Posterior vena cava (tissue), 2 donors: Measurements from ENCODE around the gene NME3. TPM values are rescaled to one million over a fixed set of nuclear protein-coding genes. Genes with fewer than 3 reads are reported as not detected.
A peak's percentile ranks its signal among the peaks of the same experiment; 100 is the strongest.

Experiments used
- DNase-seq: peaks from one replicate; pipeline ENCODE4 v3.0.0-alpha.2; 2020; ENCODE audit warnings: low spot score
- intact Hi-C, 2 donors: fragments of 100-400 bp; cut with DNase I; formaldehyde crosslinking; loops; one replicate each; pipeline versions ENCODE4 v1.14.1 to v1.14.2; 2022 to 2023
- total RNA-seq, 2 donors: library from RNA; stranded (reverse); fragmentation: NEBNext Ultra II Directional; extraction: Animal tissue kit (Norgen Biotek cat#: 25700); gene quantifications; one replicate each; pipeline ENCODE4 v1.2.1, GENCODE V29; 2021
- donor health status: DM: yes; HTN: yes; CAD: no.
- donor health status: DM: yes; HTN: yes; CAD: no.

NME3 gene
- total RNA-seq, 2 donors from 2014 or later, result 31.6 to 47.0 TPM

DNA sequence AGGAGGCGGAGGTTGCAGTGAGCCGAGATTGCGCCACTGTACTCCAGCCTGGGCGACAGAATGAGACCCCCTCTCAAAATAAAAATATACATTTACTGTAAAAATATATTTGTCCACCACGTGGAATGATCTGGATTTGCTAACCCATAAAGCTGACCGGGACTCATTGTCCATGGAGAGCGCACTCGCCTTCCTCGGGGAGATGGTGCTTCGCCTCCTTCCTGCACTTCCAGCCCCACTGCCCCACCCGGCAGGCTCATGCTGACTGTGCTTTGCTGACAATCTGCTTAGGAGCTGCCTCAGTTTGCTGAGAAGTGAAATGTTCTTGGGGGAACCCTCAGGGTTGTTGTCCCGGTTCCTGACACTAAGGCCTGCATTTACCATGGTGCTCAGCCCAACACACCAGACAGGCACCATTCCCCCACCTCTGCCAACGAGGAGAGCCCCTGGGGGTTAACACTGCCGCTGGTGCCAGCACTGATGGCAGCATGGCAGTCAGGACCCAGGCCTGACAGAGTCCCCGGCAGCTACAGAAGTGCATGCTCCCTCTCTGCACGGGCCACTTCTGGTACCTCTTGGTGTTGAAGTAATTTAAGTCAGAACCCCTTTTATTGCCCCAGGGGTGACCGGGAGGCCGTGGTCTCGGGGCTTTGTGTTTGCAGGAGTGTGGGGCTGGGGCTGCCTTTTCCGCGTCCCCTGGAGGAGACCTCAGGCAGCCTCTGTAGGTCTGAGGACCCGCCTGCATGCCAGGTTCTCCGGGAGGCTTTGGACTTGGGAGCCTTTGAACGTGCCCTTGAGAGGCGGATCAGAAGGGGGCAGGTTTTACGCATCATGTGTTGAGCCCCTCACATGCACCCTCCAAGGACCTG lies 13.9 kb upstream of the NME3 start:
- intact Hi-C loops, result no loop called here
- DNase-seq, result no peak

GRCh38 chr16:1782408-1783264 lies 11.3 kb upstream of the NME3 start, which contains the start of the genes NUBP2 and SPSB3:
Gene NUBP2 (plus strand): TSS chr16:1782960. CDS start chr16:1783021, 61 bp downstream.
Gene SPSB3 (minus strand): TSS chr16:1782571. CDS start chr16:1781483, 1,088 bp downstream.
- DNase-seq, result peak; percentile 100
- intact Hi-C loops, result no loop called here

- DNase-seq, result no peak
- intact Hi-C loops, result no loop called here
These were observed 10.5 kb upstream of the NME3 start for GRCh38 chr16:1781758-1782407.

GRCh38 chr16:1781254-1781653 lies 9.9 kb upstream of the NME3 start:
- intact Hi-C loops, result no loop called here
- no peak for DNase-seq

DNA sequence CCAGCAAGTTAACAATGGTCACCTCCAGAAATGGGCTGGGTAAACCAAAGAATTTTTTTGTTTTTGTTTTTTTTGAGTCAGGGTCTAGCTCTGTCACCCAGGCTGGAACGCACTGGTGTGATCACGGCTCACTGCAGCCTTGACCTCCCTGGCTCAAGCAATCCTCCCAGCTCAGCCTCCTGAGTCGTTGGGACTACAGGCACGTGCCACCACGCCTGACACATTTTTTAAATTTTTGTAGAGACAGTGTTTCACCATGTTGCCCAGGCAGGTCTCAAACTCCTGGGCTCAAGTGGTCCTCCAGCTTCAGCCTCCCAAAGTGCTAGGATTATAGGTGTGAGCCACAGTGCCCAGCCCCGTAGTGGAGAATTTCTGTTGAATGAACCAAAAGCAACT lies 9.3 kb upstream of the NME3 start:
- DNase-seq, result no peak

GRCh38 chr16:1779741-1780676 lies 8.7 kb upstream of the NME3 start:
- intact Hi-C loops, result no loop called here
- no peak for DNase-seq

More for the DNA sequence above, 9.3 kb upstream of the NME3 start:
- intact Hi-C loops, result no loop called here

DNA sequence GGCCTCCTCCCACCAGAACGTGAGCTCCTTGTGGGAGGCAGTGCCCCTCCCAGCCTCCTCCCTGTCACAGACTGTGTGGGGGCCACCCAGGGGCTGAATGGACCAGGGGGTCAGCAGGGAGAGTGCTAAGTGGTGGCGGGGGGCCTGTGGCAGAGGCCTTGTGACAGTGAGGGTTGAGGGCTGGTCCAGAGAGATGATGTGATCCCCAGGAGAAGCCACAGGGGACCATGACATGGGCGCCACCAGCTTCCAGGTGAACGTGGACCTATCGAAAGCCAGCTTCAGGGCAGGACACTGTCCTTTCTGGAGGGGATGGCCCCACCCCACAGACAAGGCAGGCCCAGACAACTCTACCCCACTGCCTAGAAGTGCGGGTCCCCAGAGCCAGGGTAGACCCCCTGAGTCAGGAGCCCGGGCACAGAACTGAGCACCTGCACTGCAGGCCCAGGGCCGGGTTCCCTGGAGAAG lies 7.9 kb upstream of the NME3 start:
- intact Hi-C loops, result no loop called here
- DNase-seq, result no peak

- intact Hi-C loops, result no loop called here
- DNase-seq, result no peak
These were observed 7.1 kb upstream of the NME3 start for GRCh38 chr16:1778200-1779179.

DNA sequence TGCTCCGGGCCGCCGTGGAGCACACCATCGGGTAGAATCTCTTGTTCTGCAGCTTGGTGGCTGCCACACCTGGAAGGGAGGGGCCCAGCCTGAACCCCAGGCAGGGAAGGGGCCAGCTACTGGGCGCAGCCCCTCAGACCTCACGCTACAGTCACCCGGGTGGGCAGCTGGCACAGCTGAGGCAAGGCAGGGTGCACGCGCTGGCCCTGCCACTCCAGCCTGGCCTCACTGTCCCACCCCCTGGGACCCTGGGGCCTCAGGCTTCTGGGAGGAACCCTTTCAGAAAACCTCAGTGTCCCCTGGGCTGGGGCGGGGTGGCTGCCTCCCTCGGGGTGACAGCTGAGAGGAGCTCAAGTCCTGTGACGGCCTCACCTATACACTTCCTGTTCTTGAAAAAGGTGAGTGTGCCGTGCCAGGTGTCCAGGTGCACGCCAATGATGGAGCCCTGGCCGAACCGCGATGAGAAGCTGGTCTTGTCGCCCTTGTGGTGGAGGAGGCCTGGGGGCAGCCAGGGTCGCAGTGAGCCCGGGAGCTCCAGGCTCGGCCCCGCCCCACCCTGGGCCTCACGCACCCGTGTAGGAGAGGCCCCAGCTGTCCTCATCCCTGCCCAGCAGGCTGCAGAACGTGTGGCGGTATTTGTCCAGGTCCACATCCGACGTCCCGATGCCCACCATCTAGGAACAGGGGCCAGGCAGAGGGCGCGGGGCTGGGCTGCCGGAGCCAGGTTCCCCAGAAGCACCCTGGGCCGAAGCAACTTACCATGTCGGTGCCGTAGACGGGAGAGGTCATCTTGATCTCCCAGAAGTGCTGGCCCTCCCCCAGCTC lies 6.2 kb upstream of the NME3 start:
- DNase-seq, result no peak
- intact Hi-C loops, result no loop called here

- intact Hi-C loops, result no loop called here
- DNase-seq, result no peak
These were observed 5.6 kb upstream of the NME3 start for GRCh38 chr16:1776991-1777374.

- intact Hi-C loops, result no loop called here
- no peak for DNase-seq
These were observed 5.3 kb upstream of the NME3 start for GRCh38 chr16:1776672-1776955.

DNA sequence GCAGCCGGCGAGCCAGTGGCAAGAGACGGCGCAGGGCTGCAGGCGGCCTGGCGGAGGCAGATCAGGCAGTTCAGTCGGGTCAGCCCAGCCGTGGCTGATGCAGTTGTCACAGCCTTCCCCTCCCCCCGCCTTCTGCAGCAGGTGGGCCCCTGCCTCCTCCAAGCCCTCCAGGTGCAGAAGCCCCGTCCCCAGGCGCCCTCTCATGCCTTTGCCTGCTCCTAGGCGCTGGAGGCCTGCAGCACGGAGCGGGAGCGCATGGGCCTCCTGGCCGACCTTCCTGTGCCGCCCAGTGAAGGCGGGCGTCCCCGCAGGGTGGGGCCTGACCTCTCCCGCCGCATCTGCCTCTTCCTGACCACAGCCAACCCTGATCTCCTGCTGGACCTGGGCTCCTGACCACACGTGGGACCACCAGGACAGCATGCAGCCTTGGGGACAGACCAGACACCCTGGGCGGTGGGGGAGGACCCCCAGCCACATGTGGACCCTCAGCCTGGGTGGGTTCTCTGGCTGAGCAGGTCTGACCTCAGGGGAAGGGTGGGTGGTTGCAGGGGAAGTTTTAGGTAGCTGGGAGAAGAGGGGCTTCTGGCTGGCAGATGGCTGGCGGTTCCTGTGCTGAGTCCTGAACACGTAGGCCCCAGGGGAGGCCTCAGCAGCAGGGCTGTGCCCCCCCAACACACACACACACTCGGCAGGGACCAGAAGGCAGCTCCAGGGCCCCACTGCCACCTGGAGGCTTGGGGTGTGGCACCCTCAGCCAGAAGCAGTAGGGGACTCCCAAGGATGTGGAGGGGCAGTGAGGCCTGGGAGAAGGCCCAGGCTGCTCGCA lies 4.7 kb upstream of the NME3 start:
- intact Hi-C loops, result no loop called here
- DNase-seq, result no peak

DNA sequence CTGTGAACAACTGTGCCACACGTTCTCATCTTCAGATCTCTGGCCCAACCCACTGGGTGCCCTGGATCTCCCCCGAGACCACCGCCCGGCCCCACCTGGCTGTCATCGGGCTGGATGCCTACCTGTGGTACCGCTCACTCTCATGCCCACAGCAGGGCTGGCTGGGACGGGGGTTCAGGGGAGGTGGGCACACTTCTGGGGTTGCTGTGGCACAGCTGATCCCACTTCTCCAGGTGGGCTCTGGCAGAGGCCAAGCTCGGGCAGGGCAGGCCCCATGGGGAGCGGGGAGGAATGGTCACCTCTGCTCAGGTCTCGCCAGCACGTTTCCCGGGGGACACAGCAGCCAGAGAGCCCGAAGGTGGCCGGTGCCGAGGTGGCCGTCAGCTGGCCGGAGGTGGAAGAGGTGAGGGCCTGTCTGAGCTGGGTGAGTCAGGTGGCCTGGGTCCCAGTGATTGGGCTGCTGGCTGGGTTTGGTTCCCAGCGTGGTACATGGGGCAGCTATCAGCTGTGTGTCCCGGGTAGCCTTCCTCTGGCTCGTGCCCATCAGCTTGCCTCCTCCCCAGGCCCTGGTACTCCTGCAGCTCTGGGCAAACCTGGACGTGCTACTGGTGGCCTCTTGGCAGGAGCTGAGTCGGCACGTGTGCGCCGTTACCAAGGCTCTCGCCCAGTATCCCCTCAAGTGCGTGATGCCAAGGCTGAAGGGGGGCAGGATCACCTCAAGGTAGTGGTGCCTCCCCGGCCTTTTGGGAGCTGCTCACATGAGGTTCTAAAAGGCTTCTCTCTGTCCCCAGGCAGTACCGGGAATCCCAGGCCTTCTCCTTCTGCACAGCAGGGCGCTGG lies 3.9 kb upstream of the NME3 start:
- intact Hi-C loops, result no loop called here
- DNase-seq, result no peak

DNA sequence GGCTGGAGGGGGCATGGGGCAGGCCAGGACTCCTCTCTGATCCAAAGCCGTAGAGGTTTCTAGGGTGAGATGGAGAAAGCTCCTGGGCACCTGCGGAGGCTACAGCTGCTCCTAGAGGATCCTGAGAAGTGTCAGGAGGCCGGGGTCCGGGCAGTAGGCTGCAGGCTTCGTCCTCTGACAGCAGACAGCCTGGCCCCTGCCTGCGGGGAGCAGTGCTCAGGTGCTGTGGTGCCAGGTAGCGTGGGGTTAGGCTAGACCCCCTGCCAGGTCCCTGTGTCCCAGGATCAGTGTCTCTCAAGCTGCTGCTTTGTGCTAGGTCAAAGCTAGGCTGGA lies 3.1 kb upstream of the NME3 start:
- intact Hi-C loops, result no loop called here

DNA sequence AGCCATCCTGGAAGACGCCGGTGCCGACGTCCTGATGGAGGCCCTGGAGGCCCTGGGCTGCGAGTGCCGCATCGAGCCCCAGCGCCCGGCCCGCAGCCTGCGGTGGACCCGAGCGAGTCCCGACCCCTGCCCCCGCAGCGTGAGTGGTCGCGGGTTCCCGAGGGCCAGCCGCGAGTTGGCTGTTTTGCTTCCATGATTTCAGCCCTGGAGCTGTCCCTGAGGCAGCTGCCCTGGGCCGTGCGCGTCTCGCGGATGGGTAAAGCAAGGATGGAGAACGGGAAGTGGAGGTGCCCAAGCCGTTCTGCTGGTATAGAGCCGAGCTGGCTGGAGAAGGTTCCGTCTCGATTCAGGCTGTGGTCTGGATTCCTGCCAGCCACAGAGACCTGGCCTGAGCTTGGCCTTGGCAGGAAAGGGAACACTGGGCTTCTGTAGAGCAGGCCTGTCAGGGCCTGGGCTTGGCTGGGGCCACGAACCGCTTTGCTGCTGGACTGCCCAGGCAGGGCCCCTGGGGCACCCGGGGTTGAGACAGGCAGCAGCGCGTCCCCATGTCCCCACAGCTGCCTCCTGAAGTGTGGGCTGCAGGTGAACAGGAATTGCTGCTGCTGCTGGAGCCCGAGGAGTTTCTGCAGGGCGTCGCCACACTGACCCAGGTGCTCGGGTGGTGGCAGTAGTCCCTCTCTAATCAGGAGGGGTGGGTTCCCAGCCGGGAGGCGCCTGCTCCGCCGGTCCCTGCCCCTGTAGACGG lies 2.5 kb upstream of the NME3 start:
- intact Hi-C loops, result no loop called here

More for the DNA sequence above, 3.1 kb upstream of the NME3 start:
- no peak for DNase-seq

More for the DNA sequence above, 2.5 kb upstream of the NME3 start:
- DNase-seq, result no peak
